AG20443 (cell line): Measurements from ENCODE around the gene CD300C.
"Not testable (repeated sequence)": the region's sequence is repeated elsewhere in the genome, so short reads cannot be mapped to it uniquely, and the experiment has no call there.

Experiments used
- DNase-seq: peaks from one replicate; pipeline ENCODE4 v3.0.0; 2012; ENCODE audit warnings: low spot score, mixed read lengths

The CD300C gene

DNA sequence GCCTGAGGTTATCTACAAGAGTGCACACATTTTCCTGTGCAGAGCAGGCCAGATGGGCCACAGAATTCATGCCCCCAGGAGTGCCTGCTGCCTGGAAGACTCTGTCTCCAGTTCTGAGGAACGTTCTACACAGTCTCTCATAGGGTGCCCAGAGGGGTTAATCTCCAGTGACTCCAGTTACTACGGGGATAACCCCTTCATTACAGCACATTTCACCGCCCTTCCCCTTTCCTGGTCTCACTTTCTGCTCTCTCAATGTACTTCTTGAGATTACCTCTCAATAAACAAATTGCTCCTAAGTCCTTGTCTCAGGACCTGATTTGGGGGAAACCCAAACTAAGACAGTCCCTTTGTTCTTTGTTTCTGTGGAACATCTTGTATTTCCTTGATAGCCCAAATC, 15.7 kb upstream of the CD300C start:
- no peak for DNase-seq

DNA sequence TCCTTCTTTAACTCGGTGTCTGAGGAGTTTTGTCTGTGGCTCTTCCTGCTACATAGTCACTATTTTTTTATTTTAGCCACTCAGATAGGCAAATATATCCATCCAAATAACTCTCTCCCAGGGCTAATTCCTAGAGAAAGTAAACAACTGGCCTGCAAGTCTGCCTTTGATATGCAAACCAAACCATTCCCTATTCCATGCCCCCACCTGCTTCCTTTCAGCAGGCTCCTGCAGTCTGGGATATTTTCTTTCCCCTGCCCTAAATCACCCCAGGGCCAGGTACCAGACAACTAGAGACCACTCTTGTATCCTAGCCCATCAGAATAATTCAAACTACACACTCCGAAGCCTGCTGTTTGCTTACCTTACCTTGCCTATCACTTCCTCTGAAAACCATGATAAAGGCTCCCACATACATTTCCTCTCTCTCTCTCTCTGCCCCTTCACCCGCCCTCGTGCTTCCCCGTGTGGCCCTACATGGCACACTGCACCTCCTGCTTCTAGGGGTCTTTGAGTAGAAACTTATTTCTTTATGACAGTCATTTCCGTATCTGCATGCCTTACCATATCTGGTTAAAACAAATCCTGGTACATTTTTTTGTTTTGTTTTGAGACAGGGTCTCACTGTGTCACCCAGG, 13.1 kb upstream of the CD300C start:
- no peak for DNase-seq

DNA sequence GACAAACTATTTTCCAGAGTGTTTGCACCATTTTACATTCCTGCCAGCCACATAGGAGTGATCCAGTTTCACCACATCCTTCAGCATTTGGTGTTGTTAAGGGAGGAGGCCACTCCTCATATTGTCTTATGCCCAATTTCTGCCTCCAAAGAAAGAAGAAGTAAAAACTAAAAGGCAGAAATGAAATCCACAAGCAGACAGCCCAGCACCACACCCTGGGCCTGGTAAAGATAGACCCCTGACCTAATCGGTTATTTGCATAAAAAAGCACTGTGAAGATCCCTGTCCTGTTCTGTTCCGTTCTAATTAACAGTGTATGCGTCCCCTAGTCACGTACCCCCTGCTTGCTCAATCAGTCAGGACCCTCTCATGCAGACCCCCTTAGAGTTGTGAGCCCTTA, 12.5 kb upstream of the CD300C start:
- DNase-seq: not testable (repeated sequence)

DNA sequence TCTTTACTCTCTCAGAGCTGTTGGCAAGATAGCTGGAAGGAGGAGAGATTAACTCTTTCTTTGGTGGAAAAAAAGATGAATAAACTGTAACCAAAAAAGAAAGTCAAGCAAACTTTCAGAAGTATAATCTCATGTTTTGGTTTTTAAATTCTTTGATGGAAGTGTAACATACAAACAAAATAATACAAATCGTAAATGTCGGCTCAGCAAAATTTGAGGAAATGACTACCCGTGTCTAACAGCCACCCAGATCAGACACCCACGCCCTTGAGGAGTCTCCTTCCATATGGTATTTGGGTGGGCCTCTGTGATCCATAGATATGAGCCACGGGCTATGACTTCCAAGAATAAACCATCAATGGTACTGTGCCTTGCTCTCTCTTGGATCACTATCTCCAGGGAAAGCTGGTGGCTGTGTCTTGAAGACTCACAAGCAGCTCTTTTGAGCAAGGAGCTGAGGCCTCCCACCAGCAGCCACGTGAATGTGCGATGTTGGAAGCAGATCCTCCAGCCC, 9.6 kb upstream of the CD300C start:
- no peak for DNase-seq

DNA sequence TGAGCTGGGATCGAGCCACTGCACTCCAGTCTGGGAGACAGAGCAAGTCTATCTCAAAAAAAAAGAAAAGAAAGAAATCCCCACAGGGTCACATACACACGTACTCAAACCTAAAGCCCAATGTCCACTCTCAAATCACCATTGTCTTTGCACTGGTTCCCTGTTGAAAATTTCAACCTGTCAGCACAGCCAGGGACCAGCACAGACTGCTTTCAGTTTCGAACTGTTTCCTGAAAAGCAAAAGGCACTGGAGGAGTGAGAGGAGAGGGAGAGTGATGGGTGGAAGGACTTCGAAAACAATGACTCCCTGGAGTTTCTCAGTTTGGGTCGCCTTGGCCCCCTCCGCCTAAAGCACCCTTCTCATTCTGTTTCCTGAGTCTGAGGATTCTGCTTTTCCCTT, 9.0 kb upstream of the CD300C start:
- DNase-seq: no peak

DNA sequence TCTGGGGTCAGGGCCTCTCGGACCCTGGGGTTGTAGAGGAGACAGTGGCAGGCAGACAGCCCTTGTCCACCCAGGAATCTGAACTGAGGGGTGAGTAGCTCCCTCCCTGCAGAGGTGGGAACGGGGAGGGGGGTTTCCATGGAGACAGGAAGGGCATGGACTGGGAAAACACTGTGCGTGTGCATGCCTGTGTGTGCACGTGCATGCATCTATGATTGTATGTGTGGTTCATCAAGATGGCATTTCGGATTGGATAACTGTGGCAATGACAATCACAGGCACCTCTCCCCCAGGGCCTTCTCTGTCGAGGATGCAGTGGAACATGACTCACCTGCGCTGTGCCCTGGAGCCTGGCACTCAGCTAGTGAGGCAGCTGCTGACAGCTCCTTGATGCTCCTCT, 6.1 kb upstream of the CD300C start:
- DNase-seq: no peak

DNA sequence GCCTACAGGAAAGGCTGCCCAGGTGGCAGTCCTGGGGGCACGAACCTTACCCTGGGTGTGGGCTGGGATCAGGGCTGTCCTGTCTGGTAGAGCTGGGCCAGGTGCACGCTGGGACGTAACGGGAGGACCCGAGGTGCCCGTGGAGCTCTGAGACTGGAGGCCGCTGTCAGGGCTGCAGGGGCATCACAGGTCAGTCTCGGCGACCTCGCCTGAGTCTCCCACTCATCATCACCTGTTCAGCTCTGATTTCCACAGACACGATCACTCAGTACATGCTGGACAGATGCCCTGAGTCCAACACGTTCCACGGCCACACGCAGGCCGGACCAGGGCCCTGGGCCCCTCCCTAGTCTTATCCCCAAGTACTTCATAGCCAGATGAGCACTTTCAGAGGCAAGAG, 4.7 kb upstream of the CD300C start:
- DNase-seq: no peak

DNA sequence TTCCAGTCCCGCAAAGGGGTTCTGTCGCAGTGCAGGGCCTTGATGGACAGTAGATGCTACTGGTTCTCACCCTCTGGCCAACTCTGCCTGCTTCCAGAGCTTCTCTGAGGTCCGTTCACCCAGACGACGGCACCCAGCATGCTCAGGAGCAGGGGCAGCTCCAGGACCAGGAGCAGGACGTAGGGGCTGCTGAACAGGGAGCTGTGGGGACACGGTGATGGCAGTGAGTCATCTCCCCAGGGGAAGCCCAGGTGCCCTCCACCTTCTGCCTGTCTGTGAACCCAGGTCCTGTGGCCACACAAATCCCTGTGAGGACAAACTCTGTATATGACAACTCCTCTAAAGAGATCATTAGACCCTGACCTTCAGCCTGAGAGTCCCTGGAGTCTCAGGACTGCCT, 3.4 kb upstream of the CD300C start:
- no peak for DNase-seq

DNA sequence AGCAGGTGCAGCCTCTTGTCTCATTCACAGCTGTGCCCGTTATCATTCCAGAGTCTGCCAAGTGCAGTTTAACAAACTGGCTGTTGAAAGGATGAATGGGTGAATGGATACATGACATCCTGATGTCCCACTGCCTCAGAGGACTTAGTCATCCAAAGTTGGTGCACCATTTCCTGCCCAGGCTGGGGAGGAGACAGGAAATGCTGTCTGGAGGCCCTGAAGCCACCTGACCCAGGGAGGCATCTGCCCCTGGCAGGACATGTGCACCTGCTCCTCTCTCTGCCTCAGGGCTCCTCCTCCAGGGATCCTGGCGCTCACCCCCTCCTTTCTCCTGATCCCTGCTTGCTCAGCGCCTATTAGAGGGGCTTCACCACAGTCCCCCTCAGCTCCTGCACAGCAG, 1.8 kb upstream of the CD300C start:
- no peak for DNase-seq

DNA sequence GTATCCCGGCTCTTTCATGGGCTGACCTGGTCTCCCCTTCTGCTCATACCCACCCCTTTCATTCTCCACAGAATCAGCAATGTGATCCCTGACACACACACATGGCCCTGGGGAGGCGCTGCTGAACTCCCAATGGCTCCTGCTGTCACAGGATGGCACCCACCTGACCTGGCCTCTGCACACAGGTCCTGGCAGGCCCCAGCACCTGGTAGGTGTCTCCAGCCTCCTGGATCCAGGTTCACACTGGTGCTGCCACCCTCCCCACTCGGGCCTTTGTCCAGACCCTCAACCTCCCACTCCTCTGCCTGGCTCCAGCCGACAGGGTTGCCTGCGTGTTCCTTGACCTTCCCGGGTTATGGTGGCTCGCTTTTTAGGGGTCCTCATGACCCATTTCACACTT, 1.3 kb upstream of the CD300C start:
- DNase-seq: no peak

DNA sequence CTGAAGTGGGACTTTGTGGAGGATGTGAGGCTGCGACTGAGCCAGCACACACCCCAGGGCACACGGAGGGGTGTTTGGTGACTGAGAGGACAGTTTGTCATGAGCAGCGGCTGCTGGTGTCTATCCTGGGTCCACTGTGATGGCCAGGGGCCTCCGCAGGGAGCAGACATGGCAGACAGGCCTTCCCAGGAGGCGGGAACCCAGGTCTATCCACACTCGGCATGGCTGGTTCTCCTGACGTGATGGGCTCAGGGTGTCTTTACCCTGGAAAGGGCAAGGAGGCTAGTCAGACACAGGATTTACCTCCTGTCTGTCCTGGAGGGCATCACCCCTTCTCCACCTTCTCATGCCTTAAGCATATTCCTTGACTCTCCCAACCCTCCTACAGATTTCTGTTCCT, 671 bp upstream of the CD300C start:
- no peak for DNase-seq

DNA sequence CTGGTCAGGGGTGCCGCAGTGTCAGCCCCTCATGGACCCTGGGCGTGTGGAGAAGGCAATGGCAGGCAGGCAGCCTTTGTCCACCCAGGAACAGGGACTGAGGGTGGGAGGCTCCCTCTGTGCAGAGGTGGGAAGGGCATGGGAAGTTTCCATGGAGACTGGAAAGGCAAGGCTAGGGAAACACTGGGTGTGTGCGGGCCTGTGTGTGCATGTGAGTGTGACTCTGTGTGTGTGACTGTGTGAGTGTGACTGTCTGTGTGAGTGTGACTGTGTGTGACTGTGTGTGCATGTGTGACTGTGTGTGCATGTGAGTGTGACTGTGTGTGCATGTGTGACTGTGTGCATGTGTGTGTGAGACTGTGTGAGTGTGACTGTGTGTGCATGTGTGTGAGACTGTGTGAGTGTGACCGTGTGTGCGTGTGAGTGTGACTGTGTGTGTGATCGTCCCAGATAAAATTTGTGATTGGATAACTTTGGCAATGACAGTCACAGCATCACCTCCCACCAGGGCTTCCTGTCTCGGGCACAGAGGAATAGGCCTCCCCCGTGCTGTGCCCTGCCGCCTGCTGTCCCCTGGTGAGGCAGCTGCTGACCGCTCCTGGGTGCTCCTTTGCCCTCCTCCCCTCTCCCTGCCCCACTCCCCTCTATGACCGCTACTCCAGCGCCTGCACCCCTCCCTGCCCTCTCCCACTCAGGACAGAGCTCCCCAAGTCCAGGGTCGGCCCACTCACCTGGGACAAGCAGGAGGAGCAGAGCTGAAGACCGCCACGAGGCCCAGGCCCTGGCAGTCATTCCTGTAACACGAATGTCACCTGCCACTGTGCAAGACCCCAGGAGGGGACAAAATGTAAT, 698 bp downstream of the CD300C start:
- DNase-seq: no peak

DNA sequence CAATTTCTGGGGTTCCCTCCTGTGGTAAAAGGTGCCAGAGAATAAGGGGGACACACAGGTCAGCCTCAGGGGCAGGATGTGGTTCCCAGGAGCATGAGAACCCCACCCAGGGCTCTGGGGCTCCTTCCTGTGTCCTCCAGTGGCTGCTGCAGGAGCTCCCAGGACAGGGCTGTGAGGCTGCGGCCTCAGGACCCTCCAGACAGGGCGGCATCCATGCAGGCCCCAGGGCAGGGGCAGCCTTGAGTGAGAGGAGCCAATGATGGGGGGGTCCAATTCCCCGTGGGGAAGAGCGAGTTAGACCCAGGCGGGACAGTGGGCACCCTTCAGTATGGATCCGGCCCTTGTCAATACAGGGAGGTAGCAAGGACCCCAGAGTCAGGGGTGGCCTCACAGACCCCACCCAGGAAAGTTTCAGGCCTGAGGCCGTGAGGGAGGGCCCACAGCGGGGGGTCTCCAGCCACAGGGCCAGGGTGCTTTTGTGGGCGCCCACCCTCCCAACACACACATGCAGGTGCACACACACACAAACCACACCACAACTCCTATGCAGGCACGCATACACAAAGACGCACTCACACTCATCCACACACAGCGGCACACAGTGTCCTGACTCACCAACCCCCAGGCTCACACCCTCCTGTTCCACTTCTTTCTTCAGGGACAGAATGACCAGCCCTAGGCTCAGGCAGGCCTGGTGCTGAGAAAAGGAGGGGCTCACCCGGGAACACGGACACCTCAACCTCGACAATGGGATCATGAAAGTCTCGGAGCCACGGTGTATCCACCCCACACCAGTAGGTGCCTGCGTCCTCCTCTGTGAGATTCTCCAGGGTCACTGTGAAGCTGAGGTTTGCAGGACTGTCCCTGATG, 1.8 kb downstream of the CD300C start:
- DNase-seq: no peak

DNA sequence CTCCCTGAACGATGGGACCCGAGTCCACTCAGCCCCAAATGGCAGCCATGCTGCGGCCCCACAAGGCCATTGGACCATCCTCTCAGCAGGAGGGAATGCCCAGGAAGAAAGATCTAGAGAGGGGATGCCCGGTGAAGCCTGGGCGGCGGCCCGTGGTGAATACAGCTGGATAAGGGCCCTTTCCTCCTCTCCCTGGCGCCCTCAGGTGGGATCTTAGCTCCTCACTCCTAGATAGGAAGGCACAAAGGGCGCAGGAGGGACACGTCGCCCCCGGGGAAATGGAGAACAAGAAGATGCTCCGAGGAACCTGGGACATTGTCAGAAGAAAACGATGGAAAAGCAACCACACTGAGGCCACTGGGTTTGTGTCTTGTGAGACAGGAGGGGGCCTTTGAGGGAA, 2.5 kb downstream of the CD300C start:
- no peak for DNase-seq

DNA sequence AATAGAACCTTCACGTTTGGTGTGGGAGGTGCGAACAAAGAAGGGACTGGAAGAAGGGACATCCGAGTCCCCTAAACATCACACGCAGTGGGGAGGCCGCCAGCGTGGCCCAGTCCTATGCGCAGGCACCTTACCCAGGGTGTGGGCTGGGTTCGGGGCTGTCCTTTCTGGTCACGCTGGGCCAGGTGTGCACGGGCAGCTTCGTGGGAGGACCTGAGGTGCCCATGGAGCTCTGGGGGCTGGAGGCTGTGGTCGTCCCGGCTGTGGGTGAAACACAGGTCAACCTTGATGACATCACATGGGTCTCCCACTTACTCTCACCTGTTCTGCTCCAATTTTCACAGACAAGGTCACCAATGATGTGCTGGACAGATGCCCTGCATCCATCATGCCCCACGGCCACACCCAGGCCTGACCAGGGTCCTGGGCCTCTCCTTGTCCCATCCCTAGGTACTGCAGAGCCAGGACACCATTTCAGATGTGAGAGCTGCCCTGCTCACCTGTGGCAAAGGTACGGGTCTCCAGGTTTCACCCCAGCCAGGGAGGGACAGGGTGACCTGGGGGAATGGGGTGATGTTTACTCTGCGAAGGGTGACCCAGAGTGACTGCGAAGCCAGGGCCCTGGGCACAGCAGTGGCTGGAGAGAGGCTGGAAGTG, 3.1 kb downstream of the CD300C start:
- no peak for DNase-seq

DNA sequence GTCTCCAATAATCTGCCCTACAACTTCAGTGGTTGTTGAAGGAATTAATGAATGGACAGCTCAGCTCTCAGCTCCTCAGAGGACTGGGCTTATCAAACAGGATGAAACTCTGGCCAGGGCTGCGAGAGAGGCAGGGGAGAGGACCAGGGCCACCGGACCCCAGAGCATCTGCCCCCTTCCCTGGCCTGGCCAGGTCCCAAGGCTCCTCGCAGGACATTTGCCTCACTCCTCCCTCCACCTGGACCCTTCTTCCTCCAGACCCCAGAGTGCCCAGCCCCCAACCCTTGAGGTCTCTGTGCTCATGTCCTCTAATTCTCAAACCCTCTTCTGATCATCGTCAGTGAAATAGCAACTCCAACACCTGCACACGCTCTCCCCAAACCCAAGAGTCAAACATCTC, 3.7 kb downstream of the CD300C start:
- no peak for DNase-seq

DNA sequence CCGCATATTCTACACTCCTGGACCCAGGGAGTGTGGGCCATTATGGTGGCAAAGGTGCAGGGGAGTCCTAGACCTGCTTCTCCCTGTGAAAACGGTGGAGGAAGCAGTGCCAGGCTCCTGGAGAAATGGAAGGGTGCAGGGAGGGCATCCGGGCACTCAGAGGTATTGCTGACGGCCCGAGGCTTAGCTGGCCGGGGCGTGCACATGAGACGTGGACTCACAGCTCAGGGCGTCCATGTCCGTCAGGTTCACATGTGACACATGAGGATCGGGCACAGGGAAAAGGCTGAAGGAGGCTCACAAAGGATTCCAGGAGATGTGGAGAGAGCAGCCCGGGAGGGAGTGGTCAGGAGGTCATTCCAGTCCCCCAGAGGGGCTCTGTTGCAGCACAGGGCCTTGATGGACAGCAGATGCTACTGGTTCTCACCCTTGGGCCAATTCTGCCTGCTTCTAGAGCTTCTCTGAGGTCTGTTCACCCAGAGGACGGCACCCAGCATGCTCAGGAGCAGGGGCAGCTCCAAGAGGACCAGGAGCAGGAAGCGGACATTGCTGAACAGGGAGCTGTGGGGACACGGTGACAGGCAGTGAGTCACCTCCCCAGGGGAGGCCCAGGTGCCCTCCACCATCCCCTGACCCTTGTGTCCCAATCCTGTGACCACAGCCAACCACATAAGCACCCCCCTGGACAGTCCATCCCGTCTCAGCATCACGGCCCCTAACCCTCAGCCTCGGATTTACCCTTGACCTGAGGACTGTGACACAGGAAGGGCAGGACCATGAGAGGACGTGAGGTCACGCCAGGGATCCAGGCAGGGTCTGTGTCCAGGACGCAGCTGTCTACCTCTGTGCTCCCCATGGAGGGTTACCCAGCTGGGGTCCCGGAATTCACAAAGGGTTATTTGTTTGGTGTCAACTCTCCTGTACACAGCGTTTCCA, 4.5 kb downstream of the CD300C start:
- no peak for DNase-seq

DNA sequence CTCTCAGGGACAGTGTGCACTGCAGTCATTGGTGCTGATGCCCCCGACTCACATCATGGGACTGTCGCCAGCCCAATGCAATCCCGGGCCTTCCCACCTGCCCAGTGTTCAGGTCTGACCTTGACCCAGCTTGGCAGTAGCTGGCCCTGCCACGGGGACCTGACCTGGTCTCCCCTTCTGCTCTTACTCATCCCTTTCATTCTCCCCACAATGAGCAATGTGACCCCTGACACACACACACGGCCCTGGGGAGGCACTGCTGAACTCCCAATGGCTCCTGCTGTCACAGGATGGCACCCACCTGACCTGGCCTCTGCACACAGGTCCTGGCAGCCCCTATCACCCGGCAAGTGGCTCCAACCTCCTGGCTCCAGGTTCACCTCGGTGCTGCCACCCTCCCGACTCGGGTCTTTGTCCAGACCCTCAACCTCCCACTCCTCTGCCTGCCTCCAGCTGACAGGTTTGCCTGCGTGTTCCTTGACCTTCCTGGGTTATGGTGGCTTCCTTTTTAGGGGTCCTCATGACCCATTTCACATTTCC, 6.6 kb downstream of the CD300C start:
- DNase-seq: no peak

DNA sequence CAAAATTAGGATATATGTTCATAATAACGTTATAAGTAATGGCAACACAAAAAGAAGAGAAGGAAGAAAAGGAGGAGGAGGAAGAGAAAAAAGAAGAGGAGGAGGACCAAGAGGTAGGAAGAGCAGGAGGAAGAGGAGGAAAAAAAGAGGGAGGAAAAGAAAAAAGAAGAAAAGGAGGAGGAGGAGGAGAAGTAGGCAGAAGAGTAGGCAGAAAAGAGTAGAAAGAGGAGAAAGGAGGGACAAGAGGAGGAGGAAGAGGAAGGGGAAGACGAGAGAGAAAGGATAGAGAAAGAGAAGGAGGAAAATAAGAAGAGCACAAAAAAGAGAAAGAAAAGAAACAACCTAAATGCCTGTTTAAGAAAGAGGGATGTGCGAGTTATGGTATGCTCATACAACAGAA, 9.0 kb downstream of the CD300C start:
- DNase-seq: no peak

DNA sequence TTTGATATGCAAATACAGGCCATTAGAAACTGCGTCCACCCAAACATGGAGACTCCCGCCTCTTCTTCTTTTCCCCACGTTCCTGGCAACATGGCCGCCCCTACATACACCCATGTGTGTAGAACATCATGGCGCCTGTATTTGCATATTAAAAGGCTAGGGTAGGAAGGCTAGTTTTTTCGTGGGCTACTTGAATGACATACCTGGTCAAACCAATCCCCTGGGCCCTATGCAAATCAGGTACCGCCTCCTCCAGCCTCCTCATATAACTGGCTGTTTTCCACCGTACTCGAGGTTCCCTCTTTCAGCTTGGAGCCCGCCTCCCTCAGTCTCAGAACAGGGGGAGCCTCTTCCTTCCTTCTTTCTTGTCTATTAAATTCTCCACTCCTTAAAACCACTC, 13.8 kb downstream of the CD300C start:
- DNase-seq: no peak
